ENCODE measurements around the gene RFTN1.
"Not testable (repeated sequence)": the region's sequence is repeated elsewhere in the genome, so short reads cannot be mapped to it uniquely, and the experiment has no call there.

Gene RFTN1

GRCh38 chr3:16507578-16508242 is 5.8 kb downstream of the RFTN1 start:
- DNase-seq (ENCODE audit: low spot score), result no peak

- DNase-seq (ENCODE audit: low spot score), result no peak
Measured at GRCh38 chr3:16506884-16507577, 6.5 kb downstream of the RFTN1 start.

GRCh38 chr3:16506451-16506850 is 7.0 kb downstream of the RFTN1 start:
- DNase-seq (ENCODE audit: low spot score), result no peak

GRCh38 chr3:16504692-16505091 is 8.8 kb downstream of the RFTN1 start:
- DNase-seq (ENCODE audit: low spot score), result no peak

GRCh38 chr3:16504242-16504641 is 9.3 kb downstream of the RFTN1 start:
- DNase-seq (ENCODE audit: low spot score), result no peak

DNA sequence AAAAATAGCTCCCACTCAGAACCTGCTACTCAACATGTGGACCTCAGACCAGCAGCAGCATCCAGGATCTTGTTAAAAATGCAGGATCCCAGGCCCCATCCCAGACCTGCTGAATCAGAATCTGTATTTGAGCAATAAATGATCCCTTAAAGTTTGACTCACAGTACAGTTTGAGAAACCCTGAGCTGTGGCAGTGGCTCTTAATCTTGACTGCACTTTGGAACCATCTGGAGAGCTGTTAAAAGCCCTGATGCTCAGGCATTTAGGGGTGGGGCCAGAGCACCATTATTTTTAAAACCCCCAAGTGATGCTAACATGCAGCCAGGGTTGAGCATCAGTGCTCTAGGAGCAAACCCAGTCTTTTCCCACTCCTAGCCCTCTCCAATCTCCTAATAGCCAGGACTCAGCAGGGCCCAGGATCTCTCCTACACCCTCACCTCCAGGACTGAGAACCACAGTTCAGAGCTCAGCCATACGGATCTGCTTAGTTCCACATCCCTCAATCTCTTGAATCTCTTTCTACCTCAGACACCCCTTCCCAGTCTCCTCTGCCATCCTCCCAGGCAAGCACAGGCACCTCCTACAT is 10.2 kb downstream of the RFTN1 start:
- DNase-seq (ENCODE audit: low spot score), result no peak

DNA sequence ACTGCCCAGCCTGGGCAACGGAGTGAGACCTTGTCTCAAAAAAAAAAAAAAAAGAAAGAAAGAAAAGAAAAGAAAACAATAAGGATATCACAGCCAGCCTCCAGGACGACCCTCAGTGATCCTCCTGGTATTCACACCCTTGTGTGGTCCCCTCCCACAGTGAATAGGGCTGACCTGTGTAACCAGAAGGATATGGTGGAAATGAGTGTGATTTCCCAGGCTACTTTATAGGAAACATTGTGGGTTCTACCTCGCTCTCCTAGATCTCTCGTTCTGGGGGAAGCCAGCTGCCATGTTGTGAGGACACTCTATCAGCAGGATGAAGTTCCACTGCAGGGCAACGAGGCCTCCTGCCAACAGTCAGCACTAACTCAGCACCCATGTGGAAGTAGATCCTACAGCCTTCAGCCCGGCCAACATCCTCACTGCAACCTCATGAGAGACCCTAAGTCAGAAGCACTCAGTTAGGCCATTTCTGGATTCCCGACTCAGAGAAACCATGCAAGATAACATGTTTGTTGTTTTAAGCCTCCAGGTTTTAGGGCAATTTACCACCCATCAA is 11.1 kb downstream of the RFTN1 start:
- no peak for DNase-seq (ENCODE audit: low spot score)

- DNase-seq (ENCODE audit: low spot score), result no peak
Measured at GRCh38 chr3:16501376-16501775, 12.1 kb downstream of the RFTN1 start.

GRCh38 chr3:16500911-16501310 is 12.6 kb downstream of the RFTN1 start:
- DNase-seq (ENCODE audit: low spot score), result no peak

DNA sequence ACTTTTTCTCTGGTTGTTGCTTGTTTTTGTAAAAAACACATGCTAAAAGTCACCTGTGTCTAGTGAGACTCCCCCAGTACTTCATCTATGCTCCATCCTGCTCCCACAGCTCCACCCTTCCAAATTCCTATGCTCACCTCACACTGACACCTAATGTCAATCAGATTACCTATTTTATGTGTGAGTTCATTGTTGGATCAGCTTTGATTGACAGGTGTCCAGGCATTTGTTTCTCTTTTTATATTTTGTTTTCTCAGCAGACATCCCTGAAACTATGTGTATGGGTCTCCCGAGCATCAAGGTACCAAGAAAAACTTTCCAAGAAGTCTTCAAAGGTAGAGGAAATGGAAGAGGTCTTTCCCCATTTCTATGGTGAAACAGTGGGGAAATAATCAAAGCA is 13.4 kb downstream of the RFTN1 start:
- no peak for DNase-seq (ENCODE audit: low spot score)

DNA sequence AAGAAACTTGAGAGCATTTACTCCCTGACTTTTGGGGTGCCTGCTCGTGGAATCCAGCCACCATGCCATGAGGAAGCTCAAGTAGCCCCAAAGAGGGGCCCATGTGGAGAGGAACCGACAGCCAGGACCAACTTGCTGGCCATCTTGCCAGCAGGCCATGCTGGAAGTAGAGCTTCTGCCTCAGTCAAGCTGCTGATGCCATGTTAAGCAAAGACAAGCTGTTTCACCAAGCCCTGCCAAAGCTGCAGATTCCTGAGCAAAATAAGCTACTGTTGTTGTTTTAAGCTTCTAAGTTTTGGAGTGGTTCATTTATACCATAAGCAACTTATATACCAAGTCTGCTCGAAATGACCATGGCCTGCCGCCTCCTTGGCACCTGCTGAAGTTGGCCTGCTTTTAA is 14.1 kb downstream of the RFTN1 start:
- DNase-seq (ENCODE audit: low spot score), result no peak

GRCh38 chr3:16498130-16498890 is 15.2 kb downstream of the RFTN1 start:
- no peak for DNase-seq (ENCODE audit: low spot score)

GRCh38 chr3:16496408-16497222 is 16.9 kb downstream of the RFTN1 start:
- no peak for DNase-seq (ENCODE audit: low spot score)

DNA sequence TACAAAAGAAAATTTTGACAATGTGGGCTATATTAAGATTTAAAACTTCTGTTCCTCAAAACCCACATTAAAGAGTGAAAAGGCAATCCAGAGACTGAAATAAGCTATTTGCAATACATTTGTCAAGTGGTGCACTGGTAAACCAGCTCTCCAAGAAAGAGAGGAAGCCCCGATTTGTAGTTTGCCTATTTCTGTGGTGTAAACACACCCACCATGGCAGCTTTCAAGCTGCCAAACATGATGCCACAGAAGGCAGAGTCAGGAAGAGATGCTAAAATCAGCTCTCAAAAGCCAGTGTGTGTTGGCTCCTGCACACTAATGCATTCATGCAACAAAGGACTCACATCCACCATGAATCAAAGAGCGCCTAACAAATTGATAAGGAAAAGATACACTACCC is 17.5 kb downstream of the RFTN1 start:
- no peak for DNase-seq (ENCODE audit: low spot score)

DNA sequence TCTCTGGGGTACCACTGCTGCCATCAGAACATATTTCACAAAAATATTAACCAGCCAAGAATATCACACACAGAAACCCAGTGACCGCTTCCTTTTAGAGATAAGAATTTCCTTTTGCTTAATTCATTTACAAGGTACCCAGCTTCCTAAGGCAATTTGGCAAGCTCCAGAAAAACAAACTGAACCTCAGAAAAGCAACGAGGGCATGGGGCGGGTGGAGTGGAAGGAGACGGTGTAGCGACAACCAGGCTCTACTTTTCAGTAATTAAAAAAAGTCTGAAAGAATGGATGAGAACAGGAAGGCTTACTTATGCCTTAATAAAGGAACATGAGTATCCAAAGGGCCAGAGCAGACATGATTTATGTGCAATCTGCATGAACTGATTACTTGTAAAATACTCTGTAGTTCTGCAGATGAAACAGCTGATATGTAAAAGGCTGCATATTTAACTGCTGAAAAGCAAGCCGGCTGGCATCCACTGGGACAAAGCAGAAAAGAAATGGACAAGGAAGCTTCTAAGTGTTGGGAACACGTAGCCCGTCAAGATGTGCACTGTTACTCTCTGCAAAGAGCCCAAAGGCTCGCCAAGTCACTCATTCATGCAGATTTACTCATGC is 18.6 kb downstream of the RFTN1 start:
- no peak for DNase-seq (ENCODE audit: low spot score)

DNA sequence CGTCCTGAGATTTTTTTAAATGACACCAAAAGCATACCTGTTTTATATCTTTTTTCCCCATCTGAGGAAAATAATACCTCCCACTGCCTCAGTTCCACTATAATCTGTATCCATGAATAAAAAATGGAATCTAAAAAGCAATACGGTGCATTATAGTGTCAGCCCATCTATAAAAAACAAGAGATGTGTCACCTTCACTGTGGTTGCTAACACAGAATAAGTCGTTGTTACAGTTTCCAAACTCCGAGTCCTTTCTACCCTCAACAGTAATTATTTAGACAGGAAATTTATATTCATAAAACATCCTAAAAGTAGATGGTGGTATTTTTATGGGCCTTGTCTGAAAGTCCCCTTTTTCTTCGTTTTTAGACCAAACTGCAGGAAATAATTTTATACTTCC is 19.4 kb downstream of the RFTN1 start:
- no peak for DNase-seq (ENCODE audit: low spot score)

DNA sequence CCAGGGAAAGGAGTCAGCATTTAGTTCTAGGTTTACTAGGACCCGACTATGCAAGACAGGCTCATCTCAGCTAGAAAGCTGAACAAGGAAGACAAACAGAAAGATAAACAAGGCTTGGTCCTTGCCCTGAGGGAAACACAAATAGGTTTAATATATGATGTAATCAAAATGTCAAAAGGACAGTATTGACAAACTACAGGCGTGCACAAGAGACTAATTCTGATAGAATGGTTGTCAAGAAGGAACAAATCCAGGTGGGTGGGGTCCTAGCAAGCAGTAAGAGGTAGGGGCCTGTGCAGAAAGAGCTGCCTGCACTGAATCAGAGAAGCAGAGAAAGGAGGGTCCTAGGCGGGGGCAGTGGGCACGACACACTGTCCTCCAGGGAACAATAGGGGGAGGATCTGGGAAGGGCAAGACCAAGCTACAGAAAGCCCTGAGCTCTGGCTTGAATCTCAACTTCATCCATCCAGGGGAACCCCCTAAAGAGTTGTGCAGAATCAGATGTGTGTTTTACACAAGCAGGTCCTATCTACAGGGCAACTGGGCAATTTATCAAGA is 23.4 kb downstream of the RFTN1 start:
- no peak for DNase-seq (ENCODE audit: low spot score)

GRCh38 chr3:16489326-16490061 is 24.0 kb downstream of the RFTN1 start:
- not testable (repeated sequence) for DNase-seq (ENCODE audit: low spot score)

DNA sequence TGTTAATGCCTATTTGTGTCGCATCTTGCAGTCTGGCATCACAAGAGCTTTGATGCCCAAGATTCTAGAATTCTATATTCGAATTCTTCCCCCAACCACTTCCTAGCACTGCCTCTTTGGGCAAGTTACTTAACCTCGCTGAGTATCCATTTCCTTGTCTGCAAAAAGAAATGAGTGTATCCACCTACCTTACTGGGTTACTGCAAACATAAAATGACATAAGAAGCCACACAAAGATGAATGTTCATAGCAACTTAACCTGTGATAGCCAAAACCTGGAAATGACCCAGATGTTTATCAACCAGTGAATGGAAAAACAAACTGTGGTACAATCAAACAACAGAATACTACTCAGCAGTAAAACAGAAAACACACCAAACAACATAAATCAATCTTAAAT is 24.9 kb downstream of the RFTN1 start:
- no peak for DNase-seq (ENCODE audit: low spot score)

GRCh38 chr3:16487511-16488175 is 25.9 kb downstream of the RFTN1 start:
- no peak for DNase-seq (ENCODE audit: low spot score)
